K562 (cell line): Measurements from ENCODE around the gene RPS27. TPM values are rescaled to one million over a fixed set of nuclear protein-coding genes. Genes with fewer than 3 reads are reported as not detected.

Experiments used
- GATAD2A ChIP-seq: fragments of 450-650 bp; IDR thresholded peaks from 2 replicates; pipeline ENCODE4 v1.6.1; 2017
- HDAC1 ChIP-seq, 2 experiments: fragments of 450-650 bp; IDR thresholded peaks; 2 replicates each; pipeline ENCODE4 v1.6.1; 2016 to 2017; ENCODE audit warnings: inconsistent platforms in 1 of 2, mild to moderate bottlenecking in 1 of 2, moderate library complexity in 1 of 2
- MAFF ChIP-seq: IDR thresholded peaks from 2 replicates; pipeline ENCODE4 v1.6.1; 2012; ENCODE audit warnings: low read length, improper control_type of control experiment
- NBN ChIP-seq: fragments of 450-650 bp; IDR thresholded peaks from 2 replicates; pipeline ENCODE4 v1.6.1; 2016; ENCODE audit warnings: low read depth, mild to moderate bottlenecking
- PBX2 ChIP-seq, 2 experiments: IDR thresholded peaks in 1 of 2; conservative IDR thresholded peaks in 1 of 2; 2 replicates each; pipeline ENCODE4 v1.6.1; 2016; ENCODE audit warnings: low read depth in 2 of 2, mild to moderate bottlenecking in 1 of 2, missing compliant biosample characterization in 1 of 2, missing genetic modification characterization in 1 of 2, moderate library complexity in 1 of 2
- REST ChIP-seq, 2 experiments: fragments of 450-650 bp; formaldehyde crosslinking in 1 of 2; IDR thresholded peaks; 2 replicates each; pipeline versions ENCODE4 v1.4.0 to v1.6.1; 2014 to 2020; ENCODE audit warnings: mild to moderate bottlenecking in 2 of 2, borderline replicate concordance in 1 of 2, low read depth in 1 of 2
- SNAPC5 ChIP-seq: fragments of 250-450 bp; sonication (Bioruptor Pico); IDR thresholded peaks from 2 replicates; pipeline ENCODE4 v1.8.0; 2021; ENCODE audit warnings: moderate library complexity, mild to moderate bottlenecking, inconsistent platforms
- TRIM25 ChIP-seq: fragments of 450-650 bp; IDR thresholded peaks from 2 replicates; pipeline ENCODE4 v1.7.0; 2016; ENCODE audit warnings: borderline replicate concordance
- ZC3H4 ChIP-seq: sonication (generic); formaldehyde crosslinking; IDR thresholded peaks from 2 replicates; pipeline ENCODE4 v1.9.0; 2021; ENCODE audit warnings: missing genetic modification reagents, borderline replicate concordance
- ZFP91 ChIP-seq: sonication (generic); formaldehyde crosslinking; IDR thresholded peaks from 2 replicates; pipeline ENCODE4 v1.8.0; 2022; ENCODE audit warnings: mild to moderate bottlenecking, missing genetic modification reagents
- ZNF766 ChIP-seq: fragments of 200-800 bp; sonication (Bioruptor generic); conservative IDR thresholded peaks from 2 replicates; pipeline ENCODE4 v1.6.1; 2016; ENCODE audit warnings: missing genetic modification characterization, missing compliant biosample characterization
- polyA plus RNA-seq, 8 experiments: library from polyadenylated mRNA; depleted of rRNA in 4 of 8; stranded (reverse) in 5 of 8; unstranded in 3 of 8; fragments of >200 nt; fragmentation: Nextera tagmentation in 2 of 8; fragmentation: Illumina TruSeq in 1 of 8; extraction: Ambion mirVana in 2 of 8; extraction: Trizol in 1 of 8; gene quantifications; 2 replicates each; pipeline versions ENCODE4 v1.2.1 to v1.2.3, GENCODE V29; 2011 to 2014; ENCODE audit warnings: inconsistent platforms in 1 of 8, missing spikeins in 1 of 8
- total RNA-seq, 7 experiments: library from RNA; depleted of rRNA in 6 of 7; stranded (reverse); fragments of >200 nt in 6 of 7; fragmentation: Illumina TruSeq in 2 of 7; extraction: Trizol in 2 of 7; gene quantifications; 2 replicates each; pipeline versions ENCODE4 v1.2.1 to v1.2.3, GENCODE V29; 2011 to 2021; ENCODE audit warnings: low replicate concordance in 1 of 7

The RPS27 gene
- total and polyA plus RNA-seq, 9 of the 15 experiments (the other 6 are each of a cell fraction or from before 2014, with no cell fraction given), result 2,091 to 9,377 (median 6,706) TPM

GRCh38 chr1:153963030-153963849, 27.3 kb upstream of the RPS27 start, which contains the start of gene SLC39A1 (continued):
- no peak for TF ChIP-seq REST (IDR thresholded peaks at IDR 0.05; ENCODE audit: borderline replicate concordance)
- no peak for TF ChIP-seq REST (CRISPR knock-in tag; IDR thresholded peaks at IDR 0.05; ENCODE audit: low read depth)
- no peak for TF ChIP-seq ZFP91 (CRISPR knock-in tag)
- no peak for TF ChIP-seq ZC3H4 (CRISPR knock-in tag)
- TF ChIP-seq NBN, result no peak
- no peak for TF ChIP-seq GATAD2A
- peak in 1 of 2 experiments; percentile 14; a peak in 1 of 4 replicates for TF ChIP-seq HDAC1 (IDR thresholded peaks at IDR 0.05)
- no peak for TF ChIP-seq ZNF766 (CRISPR knock-in tag)
- TF ChIP-seq TRIM25, result no peak
- TF ChIP-seq MAFF, result no peak
- TF ChIP-seq PBX2 (CRISPR knock-in tag; IDR thresholded peaks at IDR 0.05; ENCODE audit: low read depth), result peak; percentile 86
- TF ChIP-seq PBX2 (tag; conservative IDR thresholded peaks at IDR 0.05; ENCODE audit: low read depth), result peak; percentile 96
- no peak for TF ChIP-seq SNAPC5 (CRISPR knock-in tag)
